ENCODE results near the gene GJA8.

DNA sequence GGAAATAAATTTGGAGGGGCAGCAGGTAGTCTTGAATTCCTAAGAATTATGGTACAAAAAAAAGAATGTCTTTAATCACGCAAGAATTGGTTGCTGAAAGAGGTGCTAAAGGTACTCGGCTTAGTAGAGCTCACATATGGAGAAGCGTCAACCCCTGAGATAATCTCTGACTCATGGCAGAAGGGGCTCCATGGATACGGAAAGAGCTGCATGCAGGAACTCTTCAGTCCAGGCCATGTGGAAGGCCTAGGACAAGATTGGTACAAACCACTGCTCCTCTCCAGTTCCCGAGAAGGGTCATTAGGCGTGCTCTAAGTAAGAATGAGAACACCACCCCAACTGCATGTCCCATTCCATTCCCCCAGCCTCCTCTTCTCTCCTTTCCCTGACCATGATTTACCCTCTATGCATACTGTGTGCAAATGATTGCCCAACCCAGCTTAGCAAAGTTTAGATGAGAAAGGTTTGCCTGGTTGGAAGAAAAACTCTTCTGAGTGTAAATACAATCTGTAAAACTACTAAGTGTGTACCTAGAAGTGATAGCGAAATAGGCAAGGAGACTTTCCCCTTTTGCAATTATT lies 10.9 kb downstream of the GJA8 start:
- TF ChIP-seq ZNF623 (tag by site-specific recombination; IDR thresholded peaks at IDR 0.05) (no peak), ZNF514 (tag by site-specific recombination; IDR thresholded peaks at IDR 0.05) (no peak), CTCF (tag by site-specific recombination; IDR thresholded peaks at IDR 0.05) (no peak), KLF1 (tag by site-specific recombination; IDR thresholded peaks at IDR 0.05) (no peak), ZNF785 (tag by site-specific recombination; IDR thresholded peaks at IDR 0.05) (no peak), SCRT1 (tag by site-specific recombination; IDR thresholded peaks at IDR 0.05; ENCODE audit: borderline replicate concordance) (no peak), ZFP69B (tag by site-specific recombination; IDR thresholded peaks at IDR 0.05) (no peak), KLF16 (tag by site-specific recombination; IDR thresholded peaks at IDR 0.05) (no peak)
- TF ChIP-seq, protein P1, sequence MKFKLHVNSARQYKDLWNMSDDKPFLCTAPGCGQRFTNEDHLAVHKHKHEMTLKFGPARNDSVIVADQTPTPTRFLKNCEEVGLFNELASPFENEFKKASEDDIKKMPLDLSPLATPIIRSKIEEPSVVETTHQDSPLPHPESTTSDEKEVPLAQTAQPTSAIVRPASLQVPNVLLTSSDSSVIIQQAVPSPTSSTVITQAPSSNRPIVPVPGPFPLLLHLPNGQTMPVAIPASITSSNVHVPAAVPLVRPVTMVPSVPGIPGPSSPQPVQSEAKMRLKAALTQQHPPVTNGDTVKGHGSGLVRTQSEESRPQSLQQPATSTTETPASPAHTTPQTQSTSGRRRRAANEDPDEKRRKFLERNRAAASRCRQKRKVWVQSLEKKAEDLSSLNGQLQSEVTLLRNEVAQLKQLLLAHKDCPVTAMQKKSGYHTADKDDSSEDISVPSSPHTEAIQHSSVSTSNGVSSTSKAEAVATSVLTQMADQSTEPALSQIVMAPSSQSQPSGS (tag by site-specific recombination; IDR thresholded peaks at IDR 0.05; ENCODE audit: low read depth): no peak
